WTC11 (cell line): ENCODE data around the gene SFI1. TPM values are rescaled to one million over a fixed set of nuclear protein-coding genes. Genes with fewer than 3 reads are reported as not detected.

Source experiments
- ATAC-seq: fragments of 200-7000 bp; cut with Tn5 transposase; 2 replicates; pipeline ENCODE4 v1.10.0; 2021; ENCODE audit warnings: mild to moderate bottlenecking, moderate library complexity
- CTCF ChIA-PET: fragments of 300-600 bp; sonication (Branson Sonifier 250); formaldehyde crosslinking; loops from one replicate; lab custom pipeline; 2021; ENCODE audit warnings: antibody characterized with exemption; lab: Charles Lee
- POLR2A ChIA-PET: fragments of 350-600 bp; sonication (Branson Sonifier 250); formaldehyde crosslinking; loops from one replicate; lab custom pipeline; 2021; ENCODE audit warnings: antibody characterized with exemption; lab: Charles Lee
- DNase-seq: peaks from one replicate; pipeline ENCODE4 v3.0.0; 2021; ENCODE audit warnings: low spot score
- H3K27ac Mint-ChIP-seq: 2 replicates; pipeline ENCODE4 v1.8.0; 2021; ENCODE audit warnings: mixed read lengths
- H3K27me3 Mint-ChIP-seq: 2 replicates; pipeline ENCODE4 v1.8.0; 2021; ENCODE audit warnings: low read depth, mild to moderate bottlenecking, moderate library complexity, mixed read lengths
- H3K36me3 Mint-ChIP-seq: 2 replicates; pipeline ENCODE4 v1.8.0; 2021; ENCODE audit warnings: mixed read lengths
- H3K4me1 Mint-ChIP-seq: 2 replicates; pipeline ENCODE4 v1.8.0; 2022; ENCODE audit warnings: mixed read lengths
- H3K4me3 Mint-ChIP-seq: 2 replicates; pipeline ENCODE4 v1.8.0; 2021; ENCODE audit warnings: mild to moderate bottlenecking, moderate library complexity, mixed read lengths
- H3K9me3 Mint-ChIP-seq: 2 replicates; pipeline ENCODE4 v1.8.0; 2021; ENCODE audit warnings: mixed read lengths
- ATF1 ChIP-seq: sonication (generic); formaldehyde crosslinking; IDR thresholded peaks from 2 replicates; pipeline ENCODE4 v1.8.1; 2023; ENCODE audit warnings: mild to moderate bottlenecking, moderate library complexity, missing genetic modification reagents
- FOXK1 ChIP-seq: sonication (generic); formaldehyde crosslinking; IDR thresholded peaks from 2 replicates; pipeline ENCODE4 v1.8.0; 2022; ENCODE audit warnings: mild to moderate bottlenecking, moderate library complexity, missing genetic modification reagents
- FOXP1 ChIP-seq: sonication (generic); formaldehyde crosslinking; IDR thresholded peaks from 2 replicates; pipeline ENCODE4 v1.8.0; 2022; ENCODE audit warnings: missing genetic modification reagents, mild to moderate bottlenecking, moderate library complexity, borderline replicate concordance
- GTF2I ChIP-seq: fragments of 250-450 bp; sonication (Bioruptor Pico); conservative IDR thresholded peaks from 2 replicates; pipeline ENCODE4 v1.4.0; 2021; ENCODE audit warnings: mild to moderate bottlenecking
- IRF2 ChIP-seq: sonication (generic); formaldehyde crosslinking; IDR thresholded peaks from 2 replicates; pipeline ENCODE4 v1.8.0; 2022; ENCODE audit warnings: low read depth, missing genetic modification reagents, borderline replicate concordance
- KAT7 ChIP-seq: sonication (generic); formaldehyde crosslinking; IDR thresholded peaks from 2 replicates; pipeline ENCODE4 v1.8.1; 2023; ENCODE audit warnings: missing genetic modification reagents, mild to moderate bottlenecking, borderline replicate concordance
- MXD4 ChIP-seq: fragments of 250-450 bp; sonication (Bioruptor Pico); IDR thresholded peaks from 2 replicates; pipeline ENCODE4 v1.8.0; 2021; ENCODE audit warnings: mild to moderate bottlenecking, moderate library complexity, borderline replicate concordance
- NFYB ChIP-seq: sonication (generic); formaldehyde crosslinking; conservative IDR thresholded peaks from 2 replicates; pipeline ENCODE4 v1.8.0; 2022; ENCODE audit warnings: low read depth, missing genetic modification reagents
- RELA ChIP-seq: sonication (generic); formaldehyde crosslinking; IDR thresholded peaks from 2 replicates; pipeline ENCODE4 v1.8.1; 2022; ENCODE audit warnings: missing genetic modification reagents, mild to moderate bottlenecking, borderline replicate concordance
- TEAD1 ChIP-seq: sonication (generic); formaldehyde crosslinking; IDR thresholded peaks from 2 replicates; pipeline ENCODE4 v1.8.0; 2022; ENCODE audit warnings: mild to moderate bottlenecking, missing genetic modification reagents
- ZNF138 ChIP-seq: sonication (generic); formaldehyde crosslinking; conservative IDR thresholded peaks from 2 replicates; pipeline ENCODE4 v1.8.1; 2022; ENCODE audit warnings: mild to moderate bottlenecking, moderate library complexity, missing genetic modification reagents
- ZNF219 ChIP-seq: sonication (generic); formaldehyde crosslinking; IDR thresholded peaks from 2 replicates; pipeline ENCODE4 v1.8.0; 2023; ENCODE audit warnings: missing genetic modification reagents, mild to moderate bottlenecking, borderline replicate concordance
- total RNA-seq: library from RNA; stranded (reverse); gene quantifications from 3 replicates; pipeline ENCODE4 v1.2.3, GENCODE V29; 2021
- TF ChIP-seq, protein P1 (sequence below): sonication (generic); formaldehyde crosslinking; IDR thresholded peaks from 2 replicates; pipeline ENCODE4 v1.8.0; 2022; ENCODE audit warnings: mild to moderate bottlenecking, missing genetic modification reagents
- TF ChIP-seq, protein P2 (sequence below): sonication (generic); formaldehyde crosslinking; IDR thresholded peaks from 2 replicates; pipeline ENCODE4 v1.8.1; 2022; ENCODE audit warnings: missing genetic modification reagents, borderline replicate concordance
- TF ChIP-seq, protein P3 (sequence below): fragments of 250-450 bp; sonication (Bioruptor Pico); IDR thresholded peaks from 2 replicates; pipeline ENCODE4 v1.9.0; 2021; ENCODE audit warnings: mild to moderate bottlenecking, borderline replicate concordance
- TF ChIP-seq, protein P4 (sequence below): sonication (generic); formaldehyde crosslinking; IDR thresholded peaks from 2 replicates; pipeline ENCODE4 v1.8.1; 2023; ENCODE audit warnings: mild to moderate bottlenecking, missing genetic modification reagents
- TF ChIP-seq, protein P5 (sequence below): fragments of 250-450 bp; sonication (Bioruptor Pico); IDR thresholded peaks from 2 replicates; pipeline ENCODE4 v1.9.0; 2021; ENCODE audit warnings: mild to moderate bottlenecking
- TF ChIP-seq, protein P6 (sequence below): sonication (generic); formaldehyde crosslinking; IDR thresholded peaks from 2 replicates; pipeline ENCODE4 v1.8.1; 2023; ENCODE audit warnings: mild to moderate bottlenecking, missing genetic modification reagents, borderline replicate concordance

The SFI1 gene
- total RNA-seq, 1 experiment from 2014 or later = 43.6 TPM

DNA sequence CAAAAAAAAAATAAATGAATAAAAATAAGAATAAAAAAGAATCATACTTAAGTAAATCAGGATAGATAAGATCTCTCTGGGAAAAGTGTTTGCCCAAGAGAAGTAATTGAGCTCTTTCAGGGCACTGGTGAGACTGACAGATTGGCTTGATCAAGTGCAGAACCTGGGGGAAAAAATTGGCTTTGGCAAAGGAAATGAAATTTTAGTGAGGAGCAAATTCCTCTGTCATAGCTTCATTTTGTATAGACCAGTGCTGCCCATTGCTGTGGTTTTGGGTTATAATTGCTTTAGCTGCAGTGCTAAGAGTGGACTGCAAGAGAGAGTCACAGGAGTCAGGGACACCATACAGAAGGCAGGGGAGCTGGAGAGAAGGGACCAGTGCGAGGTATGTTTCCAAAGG, 35.7 kb downstream of the SFI1 start:
- no peaks in the 10 kb centered on the region for H3K9me3 Mint-ChIP-seq
- TF ChIP-seq FOXP1 (CRISPR knock-in tag) (no peak), GTF2I (no peak), RELA (CRISPR knock-in tag) (no peak), ATF1 (no peak)
- TF ChIP-seq, protein P1, sequence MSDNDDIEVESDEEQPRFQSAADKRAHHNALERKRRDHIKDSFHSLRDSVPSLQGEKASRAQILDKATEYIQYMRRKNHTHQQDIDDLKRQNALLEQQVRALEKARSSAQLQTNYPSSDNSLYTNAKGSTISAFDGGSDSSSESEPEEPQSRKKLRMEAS = no peak
- no peaks in the 10 kb centered on the region for H3K4me1 Mint-ChIP-seq
- no peaks in the 10 kb centered on the region for H3K27me3 Mint-ChIP-seq
- DNase-seq (no peak), ATAC-seq (no peak)
- peaks cover 2% of the 10 kb centered on the region; the same call in 1 of the 2 replicates for H3K36me3 Mint-ChIP-seq
- H3K27ac Mint-ChIP-seq = no peak overlapping the region
- POLR2A ChIA-PET = no interaction called here
- no peak overlapping the region for H3K4me3 Mint-ChIP-seq
- CTCF ChIA-PET = interaction anchor here (0.8 to 1.2 kb wide), 2 partner anchors 25 to 133 kb away, joined by 3 to 5 read pairs; no protein-coding TSS in a partner anchor

DNA sequence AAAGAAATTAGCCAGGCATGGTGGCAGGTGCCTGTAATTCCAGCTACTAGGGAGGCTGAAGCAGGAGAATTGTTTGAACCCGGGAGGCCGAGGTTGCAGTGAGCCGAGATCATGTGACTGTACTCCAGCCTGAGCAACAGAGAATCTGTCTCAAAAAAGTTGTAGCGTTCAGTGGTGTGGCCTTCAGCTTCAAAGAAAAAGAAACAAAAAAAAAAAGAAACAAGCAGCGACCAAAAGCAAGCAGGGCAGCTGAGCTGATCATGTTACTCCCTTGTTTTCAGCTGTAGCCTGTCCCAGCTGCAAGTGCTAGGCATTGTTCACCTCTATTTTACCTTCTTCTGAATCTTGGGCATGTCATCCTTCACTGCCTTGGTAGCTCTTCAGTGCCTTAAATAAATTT, 37.0 kb downstream of the SFI1 start:
- H3K27ac Mint-ChIP-seq = no peak overlapping the region

DNA sequence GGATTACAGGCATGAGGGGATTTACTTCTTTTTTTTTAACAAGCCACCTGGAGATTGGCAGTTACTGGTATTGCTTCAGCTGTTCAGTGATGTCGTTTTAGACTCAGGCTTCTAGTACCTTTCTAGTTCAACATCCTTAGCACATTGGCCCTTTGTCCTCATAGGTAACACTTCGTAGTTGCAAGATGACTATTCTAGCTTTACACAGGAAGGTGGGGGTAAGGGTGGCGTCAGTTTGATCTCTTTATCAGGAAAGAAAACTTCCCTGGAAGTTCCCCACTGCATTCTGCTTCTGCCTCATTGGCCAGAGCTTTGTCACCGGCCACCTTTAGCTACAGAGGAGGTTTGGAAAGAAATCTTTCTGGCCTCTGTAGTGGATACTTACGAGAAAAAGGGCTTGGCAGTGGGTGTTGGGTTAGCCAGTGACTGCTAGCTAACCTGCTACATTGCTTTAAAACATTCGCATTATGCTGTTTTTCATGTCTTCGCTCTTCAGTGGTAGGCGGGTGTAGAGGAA, 40.7 kb downstream of the SFI1 start:
- no peaks in the 10 kb centered on the region for H3K36me3 Mint-ChIP-seq
- TF ChIP-seq MXD4 (CRISPR knock-in tag) (no peak), NFYB (CRISPR knock-in tag) (no peak), ZNF138 (CRISPR knock-in tag) (no peak), TEAD1 (no peak), KAT7 (CRISPR knock-in tag) (no peak)
- TF ChIP-seq, protein P2, sequence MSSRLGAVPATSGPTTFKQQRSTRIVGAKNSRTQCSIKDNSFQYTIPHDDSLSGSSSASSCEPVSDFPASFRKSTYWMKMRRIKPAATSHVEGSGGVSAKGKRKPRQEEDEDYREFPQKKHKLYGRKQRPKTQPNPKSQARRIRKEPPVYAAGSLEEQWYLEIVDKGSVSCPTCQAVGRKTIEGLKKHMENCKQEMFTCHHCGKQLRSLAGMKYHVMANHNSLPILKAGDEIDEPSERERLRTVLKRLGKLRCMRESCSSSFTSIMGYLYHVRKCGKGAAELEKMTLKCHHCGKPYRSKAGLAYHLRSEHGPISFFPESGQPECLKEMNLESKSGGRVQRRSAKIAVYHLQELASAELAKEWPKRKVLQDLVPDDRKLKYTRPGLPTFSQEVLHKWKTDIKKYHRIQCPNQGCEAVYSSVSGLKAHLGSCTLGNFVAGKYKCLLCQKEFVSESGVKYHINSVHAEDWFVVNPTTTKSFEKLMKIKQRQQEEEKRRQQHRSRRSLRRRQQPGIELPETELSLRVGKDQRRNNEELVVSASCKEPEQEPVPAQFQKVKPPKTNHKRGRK (CRISPR knock-in tag) = no peak
- TF ChIP-seq, protein P3, sequence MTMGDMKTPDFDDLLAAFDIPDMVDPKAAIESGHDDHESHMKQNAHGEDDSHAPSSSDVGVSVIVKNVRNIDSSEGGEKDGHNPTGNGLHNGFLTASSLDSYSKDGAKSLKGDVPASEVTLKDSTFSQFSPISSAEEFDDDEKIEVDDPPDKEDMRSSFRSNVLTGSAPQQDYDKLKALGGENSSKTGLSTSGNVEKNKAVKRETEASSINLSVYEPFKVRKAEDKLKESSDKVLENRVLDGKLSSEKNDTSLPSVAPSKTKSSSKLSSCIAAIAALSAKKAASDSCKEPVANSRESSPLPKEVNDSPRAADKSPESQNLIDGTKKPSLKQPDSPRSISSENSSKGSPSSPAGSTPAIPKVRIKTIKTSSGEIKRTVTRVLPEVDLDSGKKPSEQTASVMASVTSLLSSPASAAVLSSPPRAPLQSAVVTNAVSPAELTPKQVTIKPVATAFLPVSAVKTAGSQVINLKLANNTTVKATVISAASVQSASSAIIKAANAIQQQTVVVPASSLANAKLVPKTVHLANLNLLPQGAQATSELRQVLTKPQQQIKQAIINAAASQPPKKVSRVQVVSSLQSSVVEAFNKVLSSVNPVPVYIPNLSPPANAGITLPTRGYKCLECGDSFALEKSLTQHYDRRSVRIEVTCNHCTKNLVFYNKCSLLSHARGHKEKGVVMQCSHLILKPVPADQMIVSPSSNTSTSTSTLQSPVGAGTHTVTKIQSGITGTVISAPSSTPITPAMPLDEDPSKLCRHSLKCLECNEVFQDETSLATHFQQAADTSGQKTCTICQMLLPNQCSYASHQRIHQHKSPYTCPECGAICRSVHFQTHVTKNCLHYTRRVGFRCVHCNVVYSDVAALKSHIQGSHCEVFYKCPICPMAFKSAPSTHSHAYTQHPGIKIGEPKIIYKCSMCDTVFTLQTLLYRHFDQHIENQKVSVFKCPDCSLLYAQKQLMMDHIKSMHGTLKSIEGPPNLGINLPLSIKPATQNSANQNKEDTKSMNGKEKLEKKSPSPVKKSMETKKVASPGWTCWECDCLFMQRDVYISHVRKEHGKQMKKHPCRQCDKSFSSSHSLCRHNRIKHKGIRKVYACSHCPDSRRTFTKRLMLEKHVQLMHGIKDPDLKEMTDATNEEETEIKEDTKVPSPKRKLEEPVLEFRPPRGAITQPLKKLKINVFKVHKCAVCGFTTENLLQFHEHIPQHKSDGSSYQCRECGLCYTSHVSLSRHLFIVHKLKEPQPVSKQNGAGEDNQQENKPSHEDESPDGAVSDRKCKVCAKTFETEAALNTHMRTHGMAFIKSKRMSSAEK (CRISPR knock-in tag) = no peak
- CTCF ChIA-PET = interaction anchor here (1.4 to 1.7 kb wide), 3 partner anchors 20 to 433 kb away, joined by 3 to 7 read pairs (median 3); no protein-coding TSS in a partner anchor
- no peaks in the 10 kb centered on the region for H3K27me3 Mint-ChIP-seq
- H3K4me3 Mint-ChIP-seq = no peak overlapping the region
- DNase-seq (no peak), ATAC-seq (no peak)
- POLR2A ChIA-PET = interaction anchor here (0.7 kb wide), 1 partner anchor 125 kb away, joined by 5 read pairs; the partner anchor contains the start of gene PISD
- H3K4me1 Mint-ChIP-seq = no peaks in the 10 kb centered on the region
- no peaks in the 10 kb centered on the region for H3K9me3 Mint-ChIP-seq
- H3K27ac Mint-ChIP-seq = peak overlapping the region; percentile 71; the same call in 1 of the 2 replicates

More for the DNA sequence above, 37.0 kb downstream of the SFI1 start:
- no peak for ATAC-seq
- Mint-ChIP-seq H3K27me3 (no peaks in the 10 kb centered on the region), H3K36me3 (peaks cover 2% of the 10 kb centered on the region; the same call in 1 of the 2 replicates), H3K9me3 (no peaks in the 10 kb centered on the region), H3K4me1 (no peaks in the 10 kb centered on the region), H3K4me3 (no peak overlapping the region)
- TF ChIP-seq, protein P4, sequence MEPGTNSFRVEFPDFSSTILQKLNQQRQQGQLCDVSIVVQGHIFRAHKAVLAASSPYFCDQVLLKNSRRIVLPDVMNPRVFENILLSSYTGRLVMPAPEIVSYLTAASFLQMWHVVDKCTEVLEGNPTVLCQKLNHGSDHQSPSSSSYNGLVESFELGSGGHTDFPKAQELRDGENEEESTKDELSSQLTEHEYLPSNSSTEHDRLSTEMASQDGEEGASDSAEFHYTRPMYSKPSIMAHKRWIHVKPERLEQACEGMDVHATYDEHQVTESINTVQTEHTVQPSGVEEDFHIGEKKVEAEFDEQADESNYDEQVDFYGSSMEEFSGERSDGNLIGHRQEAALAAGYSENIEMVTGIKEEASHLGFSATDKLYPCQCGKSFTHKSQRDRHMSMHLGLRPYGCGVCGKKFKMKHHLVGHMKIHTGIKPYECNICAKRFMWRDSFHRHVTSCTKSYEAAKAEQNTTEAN (CRISPR knock-in tag) = no peak
- TF ChIP-seq, protein P5, sequence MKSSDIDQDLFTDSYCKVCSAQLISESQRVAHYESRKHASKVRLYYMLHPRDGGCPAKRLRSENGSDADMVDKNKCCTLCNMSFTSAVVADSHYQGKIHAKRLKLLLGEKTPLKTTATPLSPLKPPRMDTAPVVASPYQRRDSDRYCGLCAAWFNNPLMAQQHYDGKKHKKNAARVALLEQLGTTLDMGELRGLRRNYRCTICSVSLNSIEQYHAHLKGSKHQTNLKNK = no peak
- TF ChIP-seq FOXK1 (CRISPR knock-in tag) (no peak), ZNF219 (CRISPR knock-in tag) (no peak), IRF2 (CRISPR knock-in tag) (no peak)
- TF ChIP-seq, protein P6, sequence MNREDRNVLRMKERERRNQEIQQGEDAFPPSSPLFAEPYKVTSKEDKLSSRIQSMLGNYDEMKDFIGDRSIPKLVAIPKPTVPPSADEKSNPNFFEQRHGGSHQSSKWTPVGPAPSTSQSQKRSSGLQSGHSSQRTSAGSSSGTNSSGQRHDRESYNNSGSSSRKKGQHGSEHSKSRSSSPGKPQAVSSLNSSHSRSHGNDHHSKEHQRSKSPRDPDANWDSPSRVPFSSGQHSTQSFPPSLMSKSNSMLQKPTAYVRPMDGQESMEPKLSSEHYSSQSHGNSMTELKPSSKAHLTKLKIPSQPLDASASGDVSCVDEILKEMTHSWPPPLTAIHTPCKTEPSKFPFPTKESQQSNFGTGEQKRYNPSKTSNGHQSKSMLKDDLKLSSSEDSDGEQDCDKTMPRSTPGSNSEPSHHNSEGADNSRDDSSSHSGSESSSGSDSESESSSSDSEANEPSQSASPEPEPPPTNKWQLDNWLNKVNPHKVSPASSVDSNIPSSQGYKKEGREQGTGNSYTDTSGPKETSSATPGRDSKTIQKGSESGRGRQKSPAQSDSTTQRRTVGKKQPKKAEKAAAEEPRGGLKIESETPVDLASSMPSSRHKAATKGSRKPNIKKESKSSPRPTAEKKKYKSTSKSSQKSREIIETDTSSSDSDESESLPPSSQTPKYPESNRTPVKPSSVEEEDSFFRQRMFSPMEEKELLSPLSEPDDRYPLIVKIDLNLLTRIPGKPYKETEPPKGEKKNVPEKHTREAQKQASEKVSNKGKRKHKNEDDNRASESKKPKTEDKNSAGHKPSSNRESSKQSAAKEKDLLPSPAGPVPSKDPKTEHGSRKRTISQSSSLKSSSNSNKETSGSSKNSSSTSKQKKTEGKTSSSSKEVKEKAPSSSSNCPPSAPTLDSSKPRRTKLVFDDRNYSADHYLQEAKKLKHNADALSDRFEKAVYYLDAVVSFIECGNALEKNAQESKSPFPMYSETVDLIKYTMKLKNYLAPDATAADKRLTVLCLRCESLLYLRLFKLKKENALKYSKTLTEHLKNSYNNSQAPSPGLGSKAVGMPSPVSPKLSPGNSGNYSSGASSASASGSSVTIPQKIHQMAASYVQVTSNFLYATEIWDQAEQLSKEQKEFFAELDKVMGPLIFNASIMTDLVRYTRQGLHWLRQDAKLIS = no peak
- ChIA-PET CTCF (interaction anchor here (0.9 kb wide), 1 partner anchor 23 kb away, joined by 3 read pairs; no protein-coding TSS in a partner anchor), POLR2A (no interaction called here)
- no peak for DNase-seq
